22Rv1 (cell line): Measurements from ENCODE around the gene FAM167B.
A peak's percentile ranks its signal among the peaks of the same experiment; 100 is the strongest.

Experiments used
- H3K27ac ChIP-seq: fragments of 450-650 bp; 2 replicates; pipeline ENCODE4 v1.5.1; 2017
- CTCF ChIP-seq: fragments of 450-650 bp; IDR thresholded peaks from 2 replicates; pipeline ENCODE4 v1.5.1; 2017; ENCODE audit warnings: mild to moderate bottlenecking
- ZFX ChIP-seq: fragments of 450-650 bp; IDR thresholded peaks from 2 replicates; pipeline ENCODE4 v1.6.1; 2017; ENCODE audit warnings: antibody characterized with exemption, borderline replicate concordance

Gene FAM167B

GRCh38 chr1:32231843-32232432, 15.1 kb upstream of the FAM167B start:
- H3K27ac ChIP-seq = 0 out of 2 replicates have a peak overlapping the region, but pooled peaks have one; percentile 5
- TF ChIP-seq ZFX (no peak), CTCF (no peak)

DNA sequence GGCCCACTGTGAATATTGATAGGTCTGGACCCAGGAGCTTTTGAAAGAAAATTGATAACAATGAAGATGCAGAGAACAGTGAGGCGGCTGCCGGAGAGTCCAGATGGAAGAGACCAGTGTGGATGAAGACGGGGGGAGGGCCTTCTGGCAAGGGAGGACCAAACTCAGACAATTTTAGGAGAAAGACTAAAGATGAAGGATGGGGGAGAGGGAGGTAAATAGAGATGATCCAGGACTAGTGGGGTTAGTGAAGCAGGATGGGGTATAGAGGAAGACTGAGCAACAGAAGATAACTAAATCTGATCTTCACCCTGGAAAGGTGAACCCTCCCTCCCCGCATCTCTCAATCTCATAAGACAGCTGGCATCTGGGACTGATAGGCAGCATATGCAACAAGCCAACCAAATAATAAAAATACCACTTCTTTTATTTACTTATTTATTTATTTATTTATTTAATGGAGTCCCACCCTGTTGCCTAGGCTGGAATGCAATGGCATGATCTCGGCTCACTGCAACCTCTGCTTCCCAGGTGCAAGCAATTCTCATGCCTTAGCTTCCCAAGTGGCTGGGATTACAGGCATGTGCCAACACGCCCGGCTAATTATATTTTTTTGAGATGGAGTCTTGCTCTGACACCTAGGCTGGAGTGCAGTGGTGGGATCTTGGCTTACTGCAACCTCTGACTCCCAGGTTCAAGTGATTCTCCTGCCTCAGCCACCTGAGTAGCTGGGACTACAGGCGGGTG, 14.3 kb upstream of the FAM167B start:
- no peak overlapping the region for H3K27ac ChIP-seq
- TF ChIP-seq CTCF = no peak
- no peak for TF ChIP-seq ZFX

DNA sequence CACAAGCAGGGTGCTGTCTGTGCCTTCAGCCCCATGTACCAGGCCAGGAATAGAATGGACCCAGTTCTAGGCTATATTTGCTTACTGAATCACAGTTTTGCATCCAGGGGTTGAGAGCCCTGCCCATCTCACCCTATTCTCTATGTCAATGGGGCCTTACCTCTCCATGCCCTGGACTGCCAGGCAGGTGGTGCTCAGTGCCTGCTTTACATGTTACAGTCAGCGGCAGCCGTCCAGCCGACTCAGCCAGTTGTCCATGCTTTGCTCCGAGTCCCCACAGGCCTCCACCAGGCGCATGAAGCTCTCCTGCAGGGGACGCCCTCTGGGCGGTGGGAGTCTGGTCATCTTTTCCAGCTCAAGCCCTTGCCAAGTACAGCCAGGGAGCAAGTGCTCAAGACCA, 12.2 kb upstream of the FAM167B start:
- no peak overlapping the region for H3K27ac ChIP-seq
- TF ChIP-seq CTCF (no peak), ZFX (no peak)

DNA sequence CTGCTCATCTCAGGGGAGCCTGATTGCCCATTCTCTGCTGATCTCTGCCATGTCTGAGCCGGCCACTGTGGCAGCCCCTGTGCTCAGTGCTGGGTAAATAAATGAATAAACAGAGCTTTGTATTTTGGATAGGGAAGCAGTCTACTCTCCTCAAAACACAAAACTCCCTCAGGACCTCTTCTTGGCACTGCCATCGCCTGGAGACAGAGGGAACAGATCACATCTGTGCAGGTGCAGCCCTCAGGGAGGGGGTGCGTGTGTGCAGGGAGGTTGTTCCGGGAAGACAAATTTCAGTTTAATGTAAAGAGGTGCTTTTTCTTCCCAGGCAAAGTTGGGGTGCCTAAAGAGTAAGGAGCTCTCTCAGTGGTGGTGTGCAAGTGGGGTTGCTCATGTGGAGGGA, 7.7 kb upstream of the FAM167B start:
- no peak for TF ChIP-seq CTCF
- TF ChIP-seq ZFX = no peak
- peak overlapping the region; percentile 70; the same call in 1 of the 2 replicates for H3K27ac ChIP-seq

DNA sequence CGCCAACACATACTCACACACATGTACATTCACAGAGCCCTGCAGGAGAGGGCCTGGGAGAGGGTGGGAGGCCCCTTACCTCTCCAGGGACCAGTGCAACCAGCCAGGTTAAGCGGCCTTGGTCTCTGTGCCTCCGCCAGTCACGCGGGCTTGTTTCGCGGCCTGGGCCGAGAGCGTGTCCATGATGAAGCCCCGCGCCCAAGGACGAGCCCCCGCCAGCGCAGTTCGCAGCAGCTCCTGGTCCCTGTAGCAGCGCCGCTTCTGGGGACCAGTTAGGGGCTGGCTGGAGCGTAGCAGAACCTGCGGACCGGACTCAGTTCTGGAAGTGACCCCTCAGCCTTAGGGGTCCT, 7.3 kb upstream of the FAM167B start:
- peak overlapping the region; percentile 70 for H3K27ac ChIP-seq
- TF ChIP-seq ZFX (no peak), CTCF (no peak)

DNA sequence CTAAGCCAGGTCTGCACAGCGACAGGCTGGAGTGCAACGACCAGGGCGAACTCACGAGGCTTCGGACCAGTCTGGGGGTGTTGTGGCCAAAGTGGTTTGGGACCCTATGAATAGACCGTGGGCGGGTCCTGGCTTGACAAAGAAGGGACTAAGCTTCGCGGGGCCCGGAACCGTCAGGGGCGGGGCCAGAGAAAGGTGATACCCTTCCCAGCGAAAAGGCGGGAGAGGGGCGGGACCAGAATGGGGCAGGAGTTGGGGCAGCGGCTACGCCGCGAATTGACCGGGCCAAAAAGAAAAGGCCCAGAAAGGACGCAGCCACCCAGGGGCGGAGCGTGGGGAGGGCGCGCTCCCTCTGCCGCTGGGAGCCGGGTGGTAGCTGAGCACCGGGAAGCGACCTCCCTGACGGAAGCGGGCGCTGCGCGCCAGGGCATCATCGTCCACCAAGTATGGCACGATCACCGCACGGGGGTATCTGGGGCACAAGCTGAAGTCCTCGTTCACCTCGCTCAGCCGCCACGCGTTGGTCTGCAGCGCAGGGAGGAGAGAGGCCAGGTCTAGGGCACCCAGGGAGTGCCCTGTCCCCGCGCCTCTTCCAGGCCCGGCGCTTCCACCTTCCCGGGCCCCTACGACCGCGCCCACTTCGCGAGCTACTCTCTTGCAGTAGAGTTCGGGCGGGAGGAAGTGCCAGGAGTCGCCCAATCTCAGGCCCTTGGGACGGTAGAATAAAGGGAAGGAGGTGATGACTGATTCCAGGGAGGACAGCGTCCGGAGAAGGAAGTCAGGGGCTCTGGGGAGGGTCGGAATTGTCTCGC, 6.7 kb upstream of the FAM167B start:
- TF ChIP-seq ZFX (no peak), CTCF (peak; percentile 60)
- peak overlapping the region; percentile 70 for H3K27ac ChIP-seq
